H1 (cell line): ENCODE data around the gene RNF175.

Experiments
- CHD2 ChIP-seq: IDR thresholded peaks from 2 replicates; pipeline ENCODE4 v1.6.1; 2012; ENCODE audit warnings: low read length, improper control_type of control experiment
- CTCF ChIP-seq, 3 experiments: IDR thresholded peaks; 1 replicate in 2 of 3; 2 replicates in 1 of 3; pipeline versions ENCODE4 v1.5.1 to v1.6.1; 2011; ENCODE audit warnings: low read length in 3 of 3, mild to moderate bottlenecking in 3 of 3, inconsistent platforms in 2 of 3, low read depth in 1 of 3, moderate library complexity in 1 of 3; ENCODE audit not compliant: insufficient read depth in 1 of 3; ENCODE audit errors: control extremely low read depth in 1 of 3
- POLR2A ChIP-seq, 2 experiments: IDR thresholded peaks; 1 replicate in 1 of 2; 2 replicates in 1 of 2; pipeline ENCODE4 v1.6.1; 2011; ENCODE audit warnings: low read depth in 2 of 2, low read length in 2 of 2, mild to moderate bottlenecking in 2 of 2; ENCODE audit errors: control extremely low read depth in 1 of 2
- RBBP5 ChIP-seq: IDR thresholded peaks from 2 replicates; pipeline ENCODE4 v1.7.1; 2012; ENCODE audit warnings: low read depth, mild to moderate bottlenecking, inconsistent platforms, low read length, moderate library complexity, borderline replicate concordance
- RFX5 ChIP-seq: IDR thresholded peaks from 2 replicates; pipeline ENCODE4 v1.6.1; 2011; ENCODE audit warnings: low read depth, low read length, improper control_type of control experiment, borderline replicate concordance
- SIN3A ChIP-seq, 2 experiments: IDR thresholded peaks in 1 of 2; conservative IDR thresholded peaks in 1 of 2; 2 replicates each; pipeline ENCODE4 v1.6.1; 2011 to 2012; ENCODE audit warnings: low read length in 2 of 2, improper control_type of control experiment in 1 of 2, low read depth in 1 of 2, mild to moderate bottlenecking in 1 of 2
- SUZ12 ChIP-seq: fragments of 200-600 bp; sonication (generic); IDR thresholded peaks from 2 replicates; pipeline ENCODE4 v1.6.1; 2012; ENCODE audit warnings: mild to moderate bottlenecking, inconsistent platforms, low read length, moderate library complexity, mixed read lengths
- TBP ChIP-seq: IDR thresholded peaks from 2 replicates; pipeline ENCODE4 v1.6.1; 2011; ENCODE audit warnings: low read depth, low read length, improper control_type of control experiment

DNA sequence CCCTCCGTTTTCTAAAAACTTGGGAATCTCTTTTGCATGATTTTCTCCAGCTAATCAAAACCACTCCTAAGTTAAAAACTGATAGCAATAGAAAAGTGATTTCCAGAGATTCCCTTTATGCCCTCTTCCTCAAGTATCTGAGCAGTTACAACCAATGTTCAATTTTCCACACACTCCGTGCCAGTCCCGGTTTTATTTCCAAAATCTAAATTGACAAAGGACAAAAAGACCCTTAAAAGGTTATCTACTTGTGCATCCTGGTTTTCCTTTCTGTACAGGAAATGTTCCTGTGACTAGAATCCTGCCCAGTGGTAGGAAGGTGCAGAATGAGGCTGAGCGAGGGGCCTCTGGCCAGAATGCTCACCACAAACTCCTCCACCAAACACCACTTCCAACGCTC is 27.8 kb upstream of the RNF175 start:
- TF ChIP-seq CTCF (IDR thresholded peaks at IDR 0.05; ENCODE audit: control extremely low read depth in 1 of 3, insufficient read depth in 1 of 3, low read depth in 1 of 3, low read length in 3 of 3) (no peak), SUZ12 (no peak), RBBP5 (no peak), RFX5 (no peak), TBP (no peak), POLR2A (IDR thresholded peaks at IDR 0.05; ENCODE audit: control extremely low read depth in 1 of 2, low read depth in 2 of 2, low read length in 2 of 2) (no peak), CHD2 (no peak), SIN3A (conservative IDR thresholded peaks at IDR 0.05 in 1 of 2, IDR thresholded peaks at IDR 0.05 in 1 of 2; ENCODE audit: low read depth in 1 of 2, low read length in 2 of 2) (no peak)
